ENCODE measurements around the gene PIP4K2B. TPM values are rescaled to one million over a fixed set of nuclear protein-coding genes. Genes with fewer than 3 reads are reported as not detected.

PIP4K2B gene
- total RNA-seq, 1 donor from 2014 or later = 21.9 TPM

DNA sequence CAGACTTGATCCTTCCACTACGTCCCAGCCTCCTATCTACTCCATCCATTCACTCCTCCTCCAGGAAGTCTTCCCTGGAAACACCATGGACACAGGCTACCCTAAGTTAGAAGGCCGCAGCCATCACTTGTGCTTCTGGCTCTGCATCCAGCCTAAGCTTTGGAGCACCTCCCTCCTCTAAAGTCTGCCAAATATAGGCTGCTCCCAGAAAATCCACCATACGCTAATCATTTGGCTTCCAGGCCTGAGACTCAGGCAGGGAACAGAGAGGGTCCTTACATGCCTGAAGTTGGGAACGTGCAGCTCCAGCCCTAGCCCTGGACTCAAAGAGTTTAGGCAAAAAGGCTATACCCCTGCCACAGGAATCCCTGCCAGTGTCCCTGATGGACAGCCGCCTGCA lies 57.9 kb downstream of the PIP4K2B start:
- Histone ChIP-seq H3K4me3 (ENCODE audit: low read depth, low read length) (no peak overlapping the region), H3K27me3 (ENCODE audit: control insufficient read depth, insufficient read depth, low read length) (no peaks in the 10 kb centered on the region), H3K36me3 (ENCODE audit: control insufficient read depth, insufficient read depth, low read length) (peaks cover 10% of the 10 kb centered on the region)
- no peak for TF ChIP-seq CTCF (IDR thresholded peaks at IDR 0.05; ENCODE audit: insufficient read depth, low read length, severe bottlenecking)
- DNase-seq (ENCODE audit: low read depth) = no peak
- FAIRE-seq = no peak

GRCh38 chr17:38740806-38741205 lies 58.5 kb downstream of the PIP4K2B start:
- FAIRE-seq (no peak), DNase-seq (ENCODE audit: low read depth) (no peak)
- H3K4me3 ChIP-seq (ENCODE audit: low read depth, low read length) = no peak overlapping the region
- TF ChIP-seq CTCF (IDR thresholded peaks at IDR 0.05; ENCODE audit: insufficient read depth, low read length, severe bottlenecking) = no peak
- no peaks in the 10 kb centered on the region for H3K27me3 ChIP-seq (ENCODE audit: control insufficient read depth, insufficient read depth, low read length)
- H3K36me3 ChIP-seq (ENCODE audit: control insufficient read depth, insufficient read depth, low read length) = peaks cover 10% of the 10 kb centered on the region

DNA sequence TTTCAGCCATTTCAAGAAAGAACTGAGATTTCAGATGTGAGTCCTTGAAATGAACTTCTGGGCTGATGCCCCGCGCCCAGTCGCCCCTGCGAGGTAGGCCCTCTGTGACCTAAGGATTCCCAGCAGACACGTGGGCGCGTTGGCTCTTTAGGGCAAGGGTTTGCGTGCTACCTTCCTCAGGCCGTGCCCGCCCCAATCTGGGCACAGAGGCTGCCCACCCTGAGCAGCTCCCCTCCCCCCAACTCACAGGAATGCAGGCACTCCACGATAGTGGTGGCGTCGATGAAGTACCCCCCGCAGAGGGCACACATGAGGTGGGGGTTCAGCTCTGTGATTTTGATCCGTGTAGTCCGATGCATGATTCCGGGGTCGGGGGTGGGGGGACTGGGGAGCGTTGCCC lies 59.3 kb downstream of the PIP4K2B start:
- no peak for TF ChIP-seq CTCF (IDR thresholded peaks at IDR 0.05; ENCODE audit: insufficient read depth, low read length, severe bottlenecking)
- no peak for FAIRE-seq
- Histone ChIP-seq H3K27me3 (ENCODE audit: control insufficient read depth, insufficient read depth, low read length) (no peaks in the 10 kb centered on the region), H3K36me3 (ENCODE audit: control insufficient read depth, insufficient read depth, low read length) (peaks cover 13% of the 10 kb centered on the region), H3K4me3 (ENCODE audit: low read depth, low read length) (no peak overlapping the region)
- DNase-seq (ENCODE audit: low read depth) = no peak

DNA sequence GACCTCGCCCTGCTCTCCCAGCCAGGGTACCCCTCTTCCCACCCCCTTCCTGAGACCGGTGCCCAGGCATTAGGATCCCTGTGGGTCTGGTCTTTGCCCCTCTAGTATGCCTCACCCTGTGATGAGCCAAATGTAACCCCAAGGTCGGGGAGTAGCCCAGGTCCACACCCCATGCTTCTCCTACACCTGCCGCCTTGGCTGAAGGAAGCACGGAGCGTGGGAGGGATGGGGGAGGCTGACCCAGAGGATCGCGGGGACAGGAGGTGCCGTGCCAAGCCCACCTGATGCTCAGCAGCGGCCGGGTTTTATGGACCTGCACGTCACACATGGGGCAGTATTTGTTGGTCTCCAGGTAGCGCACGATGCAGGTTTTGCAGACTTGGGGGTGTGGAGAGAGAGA lies 60.1 kb downstream of the PIP4K2B start:
- FAIRE-seq (no peak), DNase-seq (ENCODE audit: low read depth) (no peak)
- H3K36me3 ChIP-seq (ENCODE audit: control insufficient read depth, insufficient read depth, low read length) = peaks cover 13% of the 10 kb centered on the region
- H3K4me3 ChIP-seq (ENCODE audit: low read depth, low read length) = no peak overlapping the region
- no peaks in the 10 kb centered on the region for H3K27me3 ChIP-seq (ENCODE audit: control insufficient read depth, insufficient read depth, low read length)
- TF ChIP-seq CTCF (IDR thresholded peaks at IDR 0.05; ENCODE audit: insufficient read depth, low read length, severe bottlenecking) = no peak

DNA sequence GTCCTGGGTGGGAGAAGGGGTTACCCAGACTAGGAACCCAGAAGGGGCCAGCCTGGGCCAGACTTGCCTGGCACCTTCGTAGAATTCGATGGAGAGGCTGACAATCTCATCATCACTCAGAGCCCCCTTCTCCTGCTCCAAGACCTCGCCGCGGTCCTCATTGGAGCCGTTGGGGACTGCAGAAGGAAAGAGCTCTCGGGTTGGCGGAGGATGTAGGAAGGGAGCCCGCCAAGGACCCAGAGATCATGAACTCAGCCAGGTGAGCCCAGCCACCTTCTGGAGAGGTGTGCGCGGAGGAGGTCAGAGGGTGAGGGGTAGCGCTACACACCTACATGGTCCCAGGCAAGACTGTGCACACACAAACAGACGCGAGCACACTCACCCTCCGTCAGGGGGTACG lies 60.7 kb downstream of the PIP4K2B start:
- TF ChIP-seq CTCF (IDR thresholded peaks at IDR 0.05; ENCODE audit: insufficient read depth, low read length, severe bottlenecking) = no peak
- no peaks in the 10 kb centered on the region for H3K27me3 ChIP-seq (ENCODE audit: control insufficient read depth, insufficient read depth, low read length)
- no peak for FAIRE-seq
- no peak for DNase-seq (ENCODE audit: low read depth)
- H3K36me3 ChIP-seq (ENCODE audit: control insufficient read depth, insufficient read depth, low read length) = peaks cover 14% of the 10 kb centered on the region
- H3K4me3 ChIP-seq (ENCODE audit: low read depth, low read length) = no peak overlapping the region

DNA sequence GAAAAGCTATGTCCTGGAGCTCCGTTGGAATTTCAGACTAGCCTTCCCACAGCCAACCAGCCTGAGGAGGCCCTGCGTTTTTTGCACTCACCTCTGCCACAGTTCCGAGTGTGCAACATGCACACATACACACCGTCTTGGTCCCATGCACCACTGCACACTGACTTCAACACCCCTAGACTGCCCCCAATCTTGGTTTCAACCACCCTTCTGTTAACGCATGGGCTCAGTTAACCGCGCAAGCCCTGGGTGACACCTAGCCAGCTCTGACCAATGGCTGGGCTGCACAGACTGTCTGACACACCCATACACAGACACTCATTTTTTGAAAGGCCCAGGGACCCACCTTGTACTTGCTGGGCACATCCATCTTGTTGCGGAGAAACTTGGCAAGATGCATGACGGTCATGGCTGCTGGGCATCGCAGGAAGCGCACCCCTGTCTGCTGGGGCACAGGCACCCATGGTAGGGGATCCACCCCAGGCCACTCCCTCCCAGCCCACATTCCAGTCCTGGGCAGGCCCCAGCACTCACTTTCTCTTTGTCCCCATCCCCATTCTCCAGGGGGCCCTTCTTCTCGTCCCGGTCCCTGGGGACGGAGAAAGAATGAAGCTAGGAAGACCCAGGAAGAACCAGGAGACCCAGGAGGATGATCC lies 61.2 kb downstream of the PIP4K2B start:
- Histone ChIP-seq H3K27me3 (ENCODE audit: control insufficient read depth, insufficient read depth, low read length) (no peaks in the 10 kb centered on the region), H3K4me3 (ENCODE audit: low read depth, low read length) (no peak overlapping the region), H3K36me3 (ENCODE audit: control insufficient read depth, insufficient read depth, low read length) (peaks cover 17% of the 10 kb centered on the region)
- no peak for FAIRE-seq
- no peak for TF ChIP-seq CTCF (IDR thresholded peaks at IDR 0.05; ENCODE audit: insufficient read depth, low read length, severe bottlenecking)
- DNase-seq (ENCODE audit: low read depth) = no peak

Measured in bronchial epithelial cell (primary cell).